IMR-90 (cell line): ENCODE measurements around the gene GPBAR1.

Experiments used
- CHD1 ChIP-seq: IDR thresholded peaks from 2 replicates; pipeline ENCODE4 v1.6.1; 2012; ENCODE audit warnings: low read depth, low read length, improper control_type of control experiment
- CTCF ChIP-seq: conservative IDR thresholded peaks from 2 replicates; pipeline ENCODE4 v1.5.1; 2012; ENCODE audit warnings: mild to moderate bottlenecking, low read depth, low read length, improper control_type of control experiment
- ELK1 ChIP-seq: fragments of 150-350 bp; IDR thresholded peaks from 2 replicates; pipeline ENCODE4 v1.6.1; 2016; ENCODE audit warnings: low read depth, mild to moderate bottlenecking, low read length, moderate library complexity, borderline replicate concordance
- MAFK ChIP-seq: IDR thresholded peaks from 2 replicates; pipeline ENCODE4 v1.6.1; 2012; ENCODE audit warnings: low read depth, low read length, improper control_type of control experiment
- MXI1 ChIP-seq: IDR thresholded peaks from 2 replicates; pipeline ENCODE4 v1.6.1; 2012; ENCODE audit warnings: low read depth, mild to moderate bottlenecking, low read length, moderate library complexity, borderline replicate concordance
- NFE2L2 ChIP-seq: fragments of 150-350 bp; IDR thresholded peaks from 2 replicates; pipeline ENCODE4 v1.6.1; 2016; ENCODE audit warnings: low read depth, mild to moderate bottlenecking, low read length
- POLR2A ChIP-seq: IDR thresholded peaks from 2 replicates; pipeline ENCODE4 v1.6.1; 2012; ENCODE audit warnings: mild to moderate bottlenecking, low read depth, low read length
- RAD21 ChIP-seq: IDR thresholded peaks from 2 replicates; pipeline ENCODE4 v1.6.1; 2012; ENCODE audit warnings: low read length, improper control_type of control experiment
- RCOR1 ChIP-seq: IDR thresholded peaks from 2 replicates; pipeline ENCODE4 v1.6.1; 2012; ENCODE audit warnings: mild to moderate bottlenecking, low read length, improper control_type of control experiment; ENCODE audit not compliant: insufficient replicate concordance
- RFX5 ChIP-seq: IDR thresholded peaks from 2 replicates; pipeline ENCODE4 v1.8.0; 2012; ENCODE audit warnings: low read depth, mild to moderate bottlenecking, low read length, moderate library complexity
- SMC3 ChIP-seq: fragments of 150-350 bp; IDR thresholded peaks from 2 replicates; pipeline ENCODE4 v1.6.1; 2016; ENCODE audit warnings: low read depth, mild to moderate bottlenecking, antibody characterized with exemption, low read length, moderate library complexity
- USF2 ChIP-seq: fragments of 150-350 bp; IDR thresholded peaks from 2 replicates; pipeline ENCODE4 v1.6.1; 2017; ENCODE audit warnings: mild to moderate bottlenecking, antibody characterized with exemption, low read length, low read depth

- TF ChIP-seq CTCF (no peak), SMC3 (no peak), POLR2A (no peak), USF2 (no peak), CHD1 (no peak), RCOR1 (no peak), MAFK (no peak), RAD21 (no peak), NFE2L2 (no peak), RFX5 (no peak), ELK1 (no peak), MXI1 (no peak)
Measured at GRCh38 chr2:218295029-218295428, 34.2 kb downstream of the GPBAR1 start.
